HFF-Myc (cell line): ENCODE results near the gene EIF2A.
"Not testable (repeated sequence)": the region's sequence is repeated elsewhere in the genome, so short reads cannot be mapped to it uniquely, and the experiment has no call there.

Experiments used
- DNase-seq: peaks from one replicate; pipeline ENCODE4 v3.0.0-alpha.2; 2011; ENCODE audit warnings: low read depth; ENCODE audit errors: extremely low read depth
- H3K4me3 ChIP-seq: replicated peaks from 2 replicates; pipeline ENCODE4 v1.5.1; 2011; ENCODE audit warnings: low read depth, mild to moderate bottlenecking, control low read depth, low read length
- TF ChIP-seq, protein P1 (sequence below): IDR thresholded peaks from 2 replicates; pipeline ENCODE4 v1.5.1; 2012; ENCODE audit warnings: mild to moderate bottlenecking, low read depth, low read length, control low read depth; ENCODE audit errors: missing control alignments

The EIF2A gene

DNA sequence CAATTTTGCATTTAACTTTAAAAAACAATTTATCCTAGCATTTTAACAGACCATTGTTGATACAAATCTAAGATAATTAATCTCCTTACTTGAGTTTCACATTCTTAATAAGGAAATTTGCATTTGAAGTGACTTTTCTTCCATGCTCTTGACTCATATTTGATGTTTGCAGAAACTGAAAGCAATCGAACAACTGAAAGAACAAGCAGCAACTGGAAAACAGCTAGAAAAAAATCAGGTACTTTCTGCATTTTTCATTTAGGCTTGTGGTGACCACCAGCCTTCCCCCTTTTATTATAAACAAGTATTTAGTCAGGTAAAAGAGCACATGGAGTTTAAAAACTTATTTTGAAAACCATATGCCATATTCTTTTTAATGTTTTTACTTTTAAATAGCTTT lies 36.4 kb downstream of the EIF2A start:
- no peak overlapping the region for H3K4me3 ChIP-seq
- TF ChIP-seq, protein P1, sequence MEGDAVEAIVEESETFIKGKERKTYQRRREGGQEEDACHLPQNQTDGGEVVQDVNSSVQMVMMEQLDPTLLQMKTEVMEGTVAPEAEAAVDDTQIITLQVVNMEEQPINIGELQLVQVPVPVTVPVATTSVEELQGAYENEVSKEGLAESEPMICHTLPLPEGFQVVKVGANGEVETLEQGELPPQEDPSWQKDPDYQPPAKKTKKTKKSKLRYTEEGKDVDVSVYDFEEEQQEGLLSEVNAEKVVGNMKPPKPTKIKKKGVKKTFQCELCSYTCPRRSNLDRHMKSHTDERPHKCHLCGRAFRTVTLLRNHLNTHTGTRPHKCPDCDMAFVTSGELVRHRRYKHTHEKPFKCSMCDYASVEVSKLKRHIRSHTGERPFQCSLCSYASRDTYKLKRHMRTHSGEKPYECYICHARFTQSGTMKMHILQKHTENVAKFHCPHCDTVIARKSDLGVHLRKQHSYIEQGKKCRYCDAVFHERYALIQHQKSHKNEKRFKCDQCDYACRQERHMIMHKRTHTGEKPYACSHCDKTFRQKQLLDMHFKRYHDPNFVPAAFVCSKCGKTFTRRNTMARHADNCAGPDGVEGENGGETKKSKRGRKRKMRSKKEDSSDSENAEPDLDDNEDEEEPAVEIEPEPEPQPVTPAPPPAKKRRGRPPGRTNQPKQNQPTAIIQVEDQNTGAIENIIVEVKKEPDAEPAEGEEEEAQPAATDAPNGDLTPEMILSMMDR = no peak
- DNase-seq = no peak

DNA sequence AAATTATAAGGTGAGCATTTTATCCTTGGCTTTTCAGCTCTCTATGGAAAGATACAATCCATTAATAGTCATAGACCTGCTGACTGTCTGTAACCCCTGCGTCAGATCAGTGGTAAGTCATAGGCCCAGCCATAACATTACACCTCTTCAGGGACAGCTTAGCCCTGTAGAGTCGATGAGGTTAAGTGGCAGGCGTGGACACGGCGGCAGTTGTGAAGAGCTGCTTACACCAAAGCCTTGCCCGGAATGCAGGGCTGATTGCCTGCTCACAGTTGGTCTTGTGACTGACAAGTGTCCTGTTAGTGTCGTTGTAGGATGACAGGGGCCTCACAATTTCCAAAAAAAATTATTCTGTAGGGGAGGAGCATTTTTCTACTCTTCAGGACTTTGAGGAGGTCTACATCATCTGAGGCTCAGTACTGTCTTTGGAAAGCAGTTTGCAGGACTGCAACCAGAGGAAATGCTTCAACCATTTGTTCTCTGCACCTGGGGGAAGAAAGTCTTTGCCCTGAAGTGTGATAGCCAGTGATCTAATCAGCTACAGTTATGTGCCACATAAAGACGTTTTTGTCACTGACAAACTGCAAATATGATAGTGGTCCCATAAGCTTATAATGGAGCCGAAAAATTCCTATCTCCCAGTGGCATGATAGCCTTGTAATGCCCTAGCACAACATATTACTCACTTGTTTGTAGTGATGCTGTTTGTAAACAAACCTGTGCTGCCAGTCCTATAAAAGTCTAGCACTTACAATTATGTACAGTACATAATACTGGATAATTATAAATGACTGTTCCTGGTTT lies 41.6 kb downstream of the EIF2A start:
- no peak overlapping the region for H3K4me3 ChIP-seq
- DNase-seq = no peak
- TF ChIP-seq, protein P1 = no peak

DNA sequence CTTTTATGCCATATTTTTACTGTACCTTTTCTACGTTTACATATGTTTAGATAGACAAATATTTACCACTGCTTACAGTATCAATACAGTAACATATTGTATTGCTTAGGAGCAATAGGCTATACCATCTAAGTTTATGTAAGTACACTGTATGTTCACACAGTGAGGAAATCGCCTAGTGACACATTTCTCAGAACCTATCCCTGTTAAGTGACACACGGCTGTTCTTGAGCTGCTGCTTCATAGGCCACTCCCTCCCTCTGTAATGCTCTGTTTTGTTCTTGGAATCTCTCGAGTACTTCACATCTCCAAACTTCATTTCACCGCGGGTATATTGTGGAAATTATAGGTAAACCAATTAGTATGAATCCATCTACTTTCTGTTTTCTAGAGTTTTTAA lies 43.2 kb downstream of the EIF2A start:
- TF ChIP-seq, protein P1 = no peak
- H3K4me3 ChIP-seq = no peak overlapping the region
- DNase-seq = no peak

DNA sequence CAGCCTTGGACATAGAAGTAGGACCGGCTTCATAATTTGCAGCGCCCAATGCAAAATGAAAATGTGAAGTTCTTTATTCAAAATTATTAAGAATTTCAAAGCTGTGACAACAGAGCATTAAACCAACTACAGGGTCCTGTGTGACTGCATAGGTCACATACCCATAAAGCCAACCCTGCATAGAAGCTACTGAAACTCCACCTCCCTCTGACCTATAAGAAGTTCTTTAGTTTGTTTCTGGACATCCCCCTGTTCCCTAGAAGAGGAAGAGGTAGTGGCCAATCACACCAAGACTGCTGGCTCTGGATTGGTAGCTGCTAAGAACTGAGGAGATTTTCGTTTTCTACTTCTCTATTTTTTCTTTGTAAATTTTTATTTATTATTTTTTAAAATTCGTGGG lies 47.6 kb downstream of the EIF2A start:
- no peak for DNase-seq
- no peak overlapping the region for H3K4me3 ChIP-seq
- TF ChIP-seq, protein P1 = no peak

DNA sequence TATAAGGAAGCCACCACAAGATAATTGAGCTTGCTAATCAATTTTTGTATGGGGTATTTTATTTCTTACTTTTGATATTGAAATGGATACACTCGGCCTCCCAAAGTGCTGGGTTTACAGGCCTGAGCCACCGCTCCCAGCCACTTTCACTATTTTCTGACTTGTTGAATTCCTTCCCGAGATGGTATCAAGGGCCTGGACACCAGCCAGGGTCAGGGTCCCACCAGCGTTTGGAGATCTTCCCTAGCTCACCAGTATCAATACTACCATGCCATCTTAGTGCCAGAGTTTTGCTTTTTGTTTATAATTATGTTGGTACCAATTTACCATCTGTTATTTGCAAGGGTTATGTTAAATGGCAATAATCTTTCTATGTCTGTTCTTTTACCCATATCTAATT lies 51.1 kb downstream of the EIF2A start:
- TF ChIP-seq, protein P1 = no peak
- no peak for DNase-seq
- no peak overlapping the region for H3K4me3 ChIP-seq

DNA sequence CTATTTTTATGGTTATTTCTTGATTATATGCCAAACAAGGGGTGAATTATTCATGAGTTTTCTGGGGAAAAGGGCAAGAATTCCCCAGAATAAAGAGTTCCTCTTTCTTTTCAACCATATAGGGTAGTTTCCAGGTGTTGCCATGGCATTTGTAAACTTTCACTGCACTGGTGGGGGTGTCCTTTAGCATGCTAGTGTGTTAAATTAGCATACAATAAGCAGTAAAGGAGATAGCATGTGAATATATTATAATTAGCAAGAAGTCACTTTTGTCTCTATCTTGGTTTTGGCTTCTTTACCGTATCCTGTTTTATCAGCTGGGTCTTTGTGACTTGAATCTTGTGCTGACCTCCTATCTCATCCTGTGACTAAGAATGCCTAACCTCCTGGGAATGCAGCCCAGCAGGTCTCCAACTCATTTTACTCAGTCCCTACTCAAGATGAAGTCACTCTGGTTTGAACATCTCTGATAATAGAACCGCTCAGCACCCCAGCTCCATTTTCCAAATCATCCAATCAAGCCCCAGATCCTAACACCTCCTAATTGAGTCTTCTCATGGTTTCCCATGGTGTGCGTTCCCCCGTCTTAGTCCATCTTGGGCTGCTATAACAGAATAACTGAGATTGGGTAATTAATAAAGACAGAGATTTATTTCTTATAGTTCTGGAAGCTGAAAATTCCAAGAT lies 53.2 kb downstream of the EIF2A start:
- TF ChIP-seq, protein P1 = no peak
- no peak overlapping the region for H3K4me3 ChIP-seq
- no peak for DNase-seq

DNA sequence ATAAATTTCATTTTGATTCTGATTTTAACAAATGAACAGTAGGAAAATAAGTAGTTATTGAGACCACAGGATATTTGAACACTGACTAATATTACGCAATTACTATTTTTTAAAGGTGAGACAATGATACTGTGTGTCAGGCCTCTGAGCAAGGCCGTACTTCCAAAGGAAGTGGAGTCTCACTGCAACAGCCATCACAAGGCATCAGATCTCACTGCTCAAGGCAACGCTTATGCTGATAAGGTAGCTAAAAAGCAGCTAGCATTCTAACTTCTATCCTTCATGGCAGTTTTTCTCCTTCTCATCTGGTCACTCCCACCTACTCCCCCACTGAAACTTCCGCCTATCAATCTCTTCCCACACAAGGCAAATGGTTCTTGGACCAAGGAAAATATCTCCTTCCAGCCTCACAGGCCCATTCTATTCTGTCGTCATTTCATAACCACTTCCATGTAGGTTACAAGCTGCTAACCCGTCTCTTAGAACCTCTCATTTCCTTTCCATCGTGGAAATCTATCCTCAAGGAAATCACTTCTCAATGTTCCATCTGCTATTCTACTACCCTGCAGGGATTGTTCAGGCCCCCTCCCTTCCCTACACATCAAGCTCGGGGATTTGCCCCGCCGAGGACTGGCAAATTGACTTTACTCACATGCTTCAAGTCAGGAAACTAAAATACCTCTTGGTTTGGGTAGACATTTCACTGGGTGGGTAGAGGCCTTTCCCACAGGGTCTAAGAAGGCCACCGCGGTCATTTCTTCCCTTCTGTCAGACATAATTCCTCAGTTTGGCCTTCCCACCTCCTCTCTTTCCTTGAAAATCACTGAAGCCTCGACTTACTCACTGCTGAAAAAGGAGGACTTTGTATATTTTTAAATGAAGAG lies 54.3 kb downstream of the EIF2A start:
- not testable (repeated sequence) for H3K4me3 ChIP-seq, DNase-seq
